HG03159 (cell line): ENCODE measurements around the gene PSMA1.
"Not testable (repeated sequence)": the region's sequence is repeated elsewhere in the genome, so short reads cannot be mapped to it uniquely, and the experiment has no call there.

Source experiments
- ATAC-seq: cut with Tn5 transposase; IDR thresholded peaks from one replicate; pipeline ENCODE4 v1.9.1; 2021; ENCODE audit warnings: mild to moderate bottlenecking, moderate library complexity; ENCODE audit not compliant: unreplicated experiment

Gene PSMA1

DNA sequence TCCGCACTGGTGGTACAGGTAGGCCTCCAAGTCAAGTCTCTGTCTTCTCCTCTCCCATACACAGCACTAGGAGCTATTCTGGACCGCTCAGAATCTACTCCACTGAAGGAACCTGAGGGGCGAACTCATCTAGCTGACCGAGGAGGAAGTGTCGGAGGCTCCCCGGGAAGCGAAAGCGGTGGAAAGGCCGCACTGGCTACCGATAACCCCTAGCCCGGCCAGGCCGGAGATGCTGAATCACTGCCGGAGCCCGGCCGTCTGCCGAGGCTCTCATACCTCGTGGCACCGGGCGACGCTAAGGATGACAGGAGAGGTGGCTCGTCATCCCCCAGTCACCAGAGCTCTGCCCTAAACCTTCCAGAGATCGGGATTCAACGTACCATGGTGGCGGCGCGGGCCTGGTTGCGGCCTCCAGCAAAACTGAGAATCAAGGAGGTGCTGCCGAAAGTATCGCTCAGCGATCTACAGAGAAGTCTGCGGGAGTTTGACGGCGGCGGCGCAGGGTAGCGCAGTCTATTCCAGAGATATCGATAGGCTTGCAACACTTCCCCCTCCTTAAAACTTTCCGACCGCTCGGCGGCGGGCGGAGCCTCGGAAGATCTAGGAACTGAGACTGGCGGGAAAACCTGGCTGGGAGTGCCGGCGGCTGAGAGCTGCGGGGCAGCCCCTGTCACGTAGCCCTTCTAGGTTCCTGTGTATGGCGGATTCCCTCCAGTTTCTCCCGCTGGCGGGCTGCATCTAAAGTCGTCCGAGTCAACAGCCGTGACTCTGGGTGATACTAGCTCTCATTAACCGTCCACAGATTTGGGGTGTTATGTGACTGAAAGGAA, at the start of gene PSMA1:
TSS of gene PSMA1 (minus strand) at position 470 of the 830 bp plus-strand sequence. CDS start at position 383, 87 bp downstream.
- ATAC-seq = peak; percentile 94

DNA sequence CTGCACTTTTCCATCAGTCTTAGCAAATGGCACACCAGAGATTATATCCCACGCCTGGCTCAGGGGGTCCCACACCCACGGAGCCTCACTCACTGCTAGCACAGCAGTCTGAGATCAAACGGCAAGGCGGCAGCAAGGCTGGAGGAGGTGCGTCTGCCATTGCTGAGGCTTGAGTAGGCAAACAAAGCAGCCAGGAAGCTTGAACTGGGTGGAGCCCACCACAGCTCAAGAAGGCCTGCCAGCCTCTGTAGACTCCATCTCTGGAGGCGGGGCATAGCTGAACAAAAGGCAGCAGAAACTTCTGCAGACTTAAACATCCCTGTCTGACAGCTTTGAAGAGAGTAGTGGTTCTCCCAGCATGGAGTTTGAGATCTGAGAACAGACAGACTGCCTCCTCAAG, 49.3 kb upstream of the PSMA1 start:
- not testable (repeated sequence) for ATAC-seq

- ATAC-seq = no peak
Observed at GRCh38 chr11:14567064-14567651, 47.0 kb upstream of the PSMA1 start.

- no peak for ATAC-seq
Observed at GRCh38 chr11:14566331-14567063, 46.3 kb upstream of the PSMA1 start.

- no peak for ATAC-seq
Observed at GRCh38 chr11:14565845-14566244, 45.7 kb upstream of the PSMA1 start.

DNA sequence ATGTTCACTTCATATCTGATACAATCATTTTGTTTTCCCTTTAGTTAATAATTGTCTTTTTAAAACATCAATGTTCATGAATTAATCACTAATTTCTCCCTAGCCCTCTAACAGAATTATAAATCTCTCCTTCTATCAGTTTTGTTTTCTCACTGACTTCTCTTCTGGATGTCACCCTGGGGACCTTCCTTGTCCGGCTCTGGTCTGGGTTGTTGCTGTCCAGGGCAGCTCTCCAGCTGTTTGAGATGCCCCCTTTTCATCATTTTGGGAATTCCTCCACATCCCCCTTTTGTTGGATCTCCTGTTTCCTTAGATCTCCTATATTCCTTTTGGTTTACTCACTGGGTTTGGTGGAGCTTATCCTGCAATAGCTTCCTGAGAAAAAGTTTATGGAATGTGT, 35.6 kb upstream of the PSMA1 start:
- ATAC-seq = no peak

GRCh38 chr11:14554959-14555358, 34.8 kb upstream of the PSMA1 start:
- ATAC-seq = no peak

GRCh38 chr11:14552089-14552488, 31.9 kb upstream of the PSMA1 start:
- ATAC-seq = no peak

GRCh38 chr11:14551380-14551779, 31.2 kb upstream of the PSMA1 start:
- no peak for ATAC-seq

GRCh38 chr11:14549891-14550290, 29.7 kb upstream of the PSMA1 start:
- ATAC-seq = no peak

- no peak for ATAC-seq
Observed at GRCh38 chr11:14547440-14547839, 27.3 kb upstream of the PSMA1 start.

DNA sequence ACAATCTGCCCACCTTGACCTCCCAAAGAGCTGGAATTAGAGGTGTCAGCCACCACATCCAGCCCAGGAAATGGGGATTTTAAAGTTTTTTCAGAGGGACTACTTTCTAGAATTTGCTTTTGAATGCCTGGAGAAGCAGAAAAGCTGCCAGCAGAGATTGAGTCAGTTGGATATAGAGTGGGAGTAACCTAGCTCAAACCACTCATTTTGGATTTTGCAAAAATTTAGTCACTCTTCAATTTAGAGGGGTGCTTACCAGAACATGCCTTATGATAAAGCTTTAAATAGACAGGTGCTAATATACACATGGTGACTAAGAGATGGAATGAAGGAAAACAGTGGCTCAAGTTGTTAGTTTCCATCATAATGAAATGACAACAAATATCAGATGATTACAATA, 26.5 kb upstream of the PSMA1 start:
- ATAC-seq = no peak

DNA sequence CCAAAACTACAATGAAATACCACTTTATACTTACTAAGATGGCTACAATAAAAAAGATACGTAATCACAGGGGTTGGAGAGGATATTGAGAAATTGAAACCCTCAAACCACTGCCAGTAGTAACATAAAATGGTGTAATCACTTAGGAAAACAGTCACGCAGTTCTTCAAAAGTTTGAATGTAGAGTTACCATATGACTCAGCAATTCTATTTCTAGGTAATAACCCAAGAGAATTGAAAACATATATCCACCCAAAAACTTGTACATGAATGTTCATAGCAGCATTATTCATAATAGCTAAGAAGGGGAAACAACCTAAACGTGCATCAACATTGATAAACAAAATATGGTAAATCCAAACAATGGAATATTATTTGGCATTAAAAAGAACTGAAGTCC, 24.4 kb upstream of the PSMA1 start:
- ATAC-seq = peak; percentile 86

GRCh38 chr11:14543260-14543659, 23.1 kb upstream of the PSMA1 start:
- no peak for ATAC-seq

DNA sequence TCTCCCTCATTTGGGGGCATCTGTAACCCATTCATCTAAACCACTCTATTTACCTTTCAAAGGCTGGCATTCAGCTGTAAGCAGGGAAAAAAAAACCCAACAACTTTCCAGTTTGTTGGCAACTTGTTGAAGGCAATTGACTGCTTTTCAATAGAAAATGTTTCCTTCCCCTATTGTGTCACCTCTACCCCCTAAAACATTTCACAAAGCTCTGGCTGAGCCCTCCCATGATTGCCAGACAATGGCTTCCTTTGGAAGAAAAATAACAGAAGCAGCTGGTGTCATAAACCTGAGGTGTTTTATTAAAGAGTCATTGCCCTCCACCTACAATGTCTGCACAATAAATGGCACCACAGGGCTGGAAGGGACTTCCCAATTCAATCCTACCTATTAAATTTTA, 22.1 kb upstream of the PSMA1 start:
- no peak for ATAC-seq

GRCh38 chr11:14541192-14541947, 21.2 kb upstream of the PSMA1 start:
- no peak for ATAC-seq

GRCh38 chr11:14539982-14540421, 19.8 kb upstream of the PSMA1 start:
- no peak for ATAC-seq

- no peak for ATAC-seq
Observed at GRCh38 chr11:14538926-14539554, 18.9 kb upstream of the PSMA1 start.

DNA sequence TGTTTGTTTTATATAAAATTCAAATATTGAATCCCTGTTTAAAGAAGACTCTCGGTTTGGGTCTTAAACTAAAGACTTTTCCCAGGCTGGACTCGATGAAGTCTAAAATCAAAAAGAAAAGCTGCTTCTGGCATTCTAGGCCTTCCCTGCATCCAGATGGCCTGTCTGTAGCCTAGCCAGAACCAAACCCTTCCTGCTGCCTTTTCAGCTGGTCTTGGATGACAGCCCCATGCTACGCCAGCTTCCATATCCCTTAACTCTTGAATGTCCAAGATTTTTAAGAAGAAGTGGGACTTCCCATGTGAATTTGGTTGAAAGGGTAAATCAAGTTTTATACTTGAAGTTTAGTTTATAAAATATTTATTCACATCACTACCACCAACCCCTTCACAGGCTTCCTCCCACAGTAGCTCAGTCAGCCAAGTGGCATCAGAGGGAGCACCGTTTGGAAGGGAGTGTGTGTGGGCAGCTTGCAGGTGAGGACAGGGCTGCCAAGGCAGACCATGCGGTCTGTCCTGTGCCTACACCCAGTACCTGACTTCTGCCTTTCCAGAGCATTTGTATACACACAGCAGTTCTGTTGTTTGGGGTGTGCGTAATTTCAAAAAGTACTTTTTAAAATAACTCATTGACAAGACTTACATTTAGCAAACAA, 18.2 kb upstream of the PSMA1 start:
- ATAC-seq = no peak

DNA sequence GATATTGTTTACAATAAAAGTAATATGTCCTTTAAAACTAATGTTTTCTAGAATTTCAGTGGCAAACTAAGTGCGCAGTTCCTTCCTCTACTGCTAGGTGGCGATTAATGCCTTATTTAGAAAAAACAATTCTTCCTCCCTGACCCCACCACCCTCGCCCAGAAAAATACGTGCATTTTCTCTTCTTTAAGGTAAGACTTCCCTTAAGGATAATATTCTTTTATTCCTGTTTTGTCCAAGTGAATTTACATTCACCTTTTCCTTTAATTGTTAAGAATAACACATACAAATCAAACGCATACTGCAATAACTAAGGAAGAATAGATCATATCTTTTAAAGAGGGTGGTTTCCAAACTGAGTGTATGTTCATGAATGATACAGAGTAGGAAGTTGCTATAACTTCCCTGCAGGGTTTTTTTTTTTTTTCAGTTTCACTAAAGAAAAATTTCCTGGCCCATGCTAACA, 17.0 kb upstream of the PSMA1 start:
- ATAC-seq = peak; percentile 88
